Measurements from ENCODE around the gene TMCO2. TPM values are rescaled to one million over a fixed set of nuclear protein-coding genes. Genes with fewer than 3 reads are reported as not detected.

The TMCO2 gene
- polyA plus RNA-seq, 1 donor (not counting 4 experiments of a cell fraction or from before 2014, with no cell fraction given) = not detected

GRCh38 chr1:40264354-40264781 is 16.6 kb downstream of the TMCO2 start:
- Histone ChIP-seq H3K4me1 (ENCODE audit: control insufficient read depth, extremely low read depth, insufficient read depth, low read length) (peaks cover 28% of the 10 kb centered on the region), H3K9ac (ENCODE audit: control insufficient read depth, extremely low read depth, insufficient read depth, low read length) (no peak overlapping the region), H3K27me3 (ENCODE audit: control insufficient read depth, extremely low read depth, insufficient read depth, low read length) (no peaks in the 10 kb centered on the region), H3K9me3 (ENCODE audit: control insufficient read depth, low read depth, low read length) (no peaks in the 10 kb centered on the region), H4K20me1 (ENCODE audit: control insufficient read depth, extremely low read depth, insufficient read depth, low read length) (no peaks in the 10 kb centered on the region), H3K79me2 (ENCODE audit: control insufficient read depth, insufficient read depth, low read length) (peaks cover 42% of the 10 kb centered on the region), H3K4me2 (ENCODE audit: control insufficient read depth, extremely low read depth, insufficient read depth, low read depth, low read length) (no peak overlapping the region), H3K4me3 (ENCODE audit: control insufficient read depth in 2 of 3, extremely low read depth in 1 of 3, insufficient read depth in 2 of 3, low read depth in 1 of 3, low read length in 3 of 3) (no peak overlapping the region), H3K36me3 (ENCODE audit: control insufficient read depth in 2 of 2, extremely low read depth in 1 of 2, insufficient read depth in 2 of 2, low read length in 2 of 2) (peaks cover 14 to 31% of the 10 kb centered on the region in 2 experiments), H2AFZ (ENCODE audit: control insufficient read depth, low read length) (no peak overlapping the region), H3K27ac (ENCODE audit: control insufficient read depth, insufficient read depth, low read length) (peak overlapping the region; percentile 50), H3K9me1 (ENCODE audit: control insufficient read depth, extremely low read depth, insufficient read depth, low read length) (no peaks in the 10 kb centered on the region)
- FAIRE-seq (no peak), DNase-seq (ENCODE audit: low read depth, low spot score) (no peak)
- TF ChIP-seq EZH2 (IDR thresholded peaks at IDR 0.05; ENCODE audit: low read length) (no peak), CTCF (optimal IDR thresholded peaks at IDR 0.05 in 1 of 3, IDR thresholded peaks at IDR 0.05 in 1 of 3, conservative IDR thresholded peaks at IDR 0.05 in 1 of 3; ENCODE audit: extremely low read depth in 1 of 3, insufficient read depth in 2 of 3, low read length in 3 of 3) (no peak)
- dilution Hi-C loops (cut with MboI; ENCODE audit: extremely low pct_ligation_motif_present, low sequenced_read_pairs) = no loop called here

GRCh38 chr1:40265298-40265697 is 17.6 kb downstream of the TMCO2 start:
- H3K36me3 ChIP-seq (ENCODE audit: control insufficient read depth in 2 of 2, extremely low read depth in 1 of 2, insufficient read depth in 2 of 2, low read length in 2 of 2) = peaks cover 12 to 28% of the 10 kb centered on the region in 2 experiments
- H3K4me3 ChIP-seq (ENCODE audit: control insufficient read depth in 2 of 3, extremely low read depth in 1 of 3, insufficient read depth in 2 of 3, low read depth in 1 of 3, low read length in 3 of 3) = no peak overlapping the region
- peaks cover 33% of the 10 kb centered on the region for H3K79me2 ChIP-seq (ENCODE audit: control insufficient read depth, insufficient read depth, low read length)
- TF ChIP-seq CTCF (optimal IDR thresholded peaks at IDR 0.05 in 1 of 3, IDR thresholded peaks at IDR 0.05 in 1 of 3, conservative IDR thresholded peaks at IDR 0.05 in 1 of 3; ENCODE audit: extremely low read depth in 1 of 3, insufficient read depth in 2 of 3, low read length in 3 of 3) = no peak
- TF ChIP-seq EZH2 (IDR thresholded peaks at IDR 0.05; ENCODE audit: low read length) = no peak
- no peaks in the 10 kb centered on the region for H4K20me1 ChIP-seq (ENCODE audit: control insufficient read depth, extremely low read depth, insufficient read depth, low read length)
- DNase-seq (ENCODE audit: low read depth, low spot score) (no peak), FAIRE-seq (no peak)
- H3K4me2 ChIP-seq (ENCODE audit: control insufficient read depth, extremely low read depth, insufficient read depth, low read depth, low read length) = no peak overlapping the region
- H3K9me1 ChIP-seq (ENCODE audit: control insufficient read depth, extremely low read depth, insufficient read depth, low read length) = no peaks in the 10 kb centered on the region
- no peaks in the 10 kb centered on the region for H3K27me3 ChIP-seq (ENCODE audit: control insufficient read depth, extremely low read depth, insufficient read depth, low read length)
- peaks cover 28% of the 10 kb centered on the region for H3K4me1 ChIP-seq (ENCODE audit: control insufficient read depth, extremely low read depth, insufficient read depth, low read length)
- no peak overlapping the region for H3K9ac ChIP-seq (ENCODE audit: control insufficient read depth, extremely low read depth, insufficient read depth, low read length)
- H2AFZ ChIP-seq (ENCODE audit: control insufficient read depth, low read length) = no peak overlapping the region
- H3K9me3 ChIP-seq (ENCODE audit: control insufficient read depth, low read depth, low read length) = no peaks in the 10 kb centered on the region
- peak overlapping the region; percentile 5 for H3K27ac ChIP-seq (ENCODE audit: control insufficient read depth, insufficient read depth, low read length)
- dilution Hi-C loops (cut with MboI; ENCODE audit: extremely low pct_ligation_motif_present, low sequenced_read_pairs) = no loop called here
